Thyroid gland (tissue), 4 donors: ENCODE results near the gene OPALIN.

Experiments used
- POLR2A ChIP-seq, 2 donors: fragments of 450-650 bp; IDR thresholded peaks; one replicate each; pipeline ENCODE4 v1.6.1; 2017; ENCODE audit warnings: antibody characterized with exemption in 2 of 2, mild to moderate bottlenecking in 2 of 2, moderate library complexity in 1 of 2
- TF ChIP-seq, protein P1 (sequence below), 6 experiments: fragments of 200-600 bp in 3 of 6; fragments of 450-650 bp in 3 of 6; sonication (generic) in 3 of 6; IDR thresholded peaks; one replicate each; pipeline ENCODE4 v1.5.1; 2016 to 2019; ENCODE audit warnings: antibody characterized with exemption in 6 of 6, mild to moderate bottlenecking in 2 of 6, inconsistent platforms in 1 of 6, moderate library complexity in 1 of 6

DNA sequence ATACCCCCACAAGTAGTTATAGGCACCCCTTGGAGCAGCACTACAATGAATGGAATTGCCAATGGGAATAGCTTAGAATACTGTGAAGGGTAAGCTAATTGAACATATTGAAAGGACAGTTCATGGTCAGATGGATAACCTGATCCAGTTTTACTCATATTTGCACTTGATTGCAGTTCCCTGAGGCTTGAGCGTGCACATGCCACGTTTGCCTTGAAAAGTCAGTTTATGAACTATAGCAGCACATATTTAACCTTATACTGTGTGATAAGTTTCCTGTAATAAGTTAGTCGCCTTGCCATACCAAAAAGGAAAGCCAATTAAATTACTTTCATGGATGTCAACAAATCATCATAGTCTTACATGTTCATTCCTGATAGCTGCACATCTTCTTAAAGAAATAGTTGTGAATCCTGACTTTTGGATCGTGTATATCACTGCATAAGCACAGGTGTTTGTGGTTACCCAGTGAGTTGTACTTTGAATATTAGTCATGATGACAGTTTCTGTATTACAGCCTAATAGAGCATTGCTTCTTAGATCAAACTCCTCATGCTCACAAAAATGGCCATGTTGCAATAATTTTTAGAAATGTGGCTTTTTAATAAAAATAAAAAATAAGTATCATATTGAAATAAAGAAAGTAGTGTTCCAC lies 33.0 kb downstream of the OPALIN start:
- TF ChIP-seq POLR2A (IDR thresholded peaks at IDR 0.05), result no peak
- TF ChIP-seq, protein P1, sequence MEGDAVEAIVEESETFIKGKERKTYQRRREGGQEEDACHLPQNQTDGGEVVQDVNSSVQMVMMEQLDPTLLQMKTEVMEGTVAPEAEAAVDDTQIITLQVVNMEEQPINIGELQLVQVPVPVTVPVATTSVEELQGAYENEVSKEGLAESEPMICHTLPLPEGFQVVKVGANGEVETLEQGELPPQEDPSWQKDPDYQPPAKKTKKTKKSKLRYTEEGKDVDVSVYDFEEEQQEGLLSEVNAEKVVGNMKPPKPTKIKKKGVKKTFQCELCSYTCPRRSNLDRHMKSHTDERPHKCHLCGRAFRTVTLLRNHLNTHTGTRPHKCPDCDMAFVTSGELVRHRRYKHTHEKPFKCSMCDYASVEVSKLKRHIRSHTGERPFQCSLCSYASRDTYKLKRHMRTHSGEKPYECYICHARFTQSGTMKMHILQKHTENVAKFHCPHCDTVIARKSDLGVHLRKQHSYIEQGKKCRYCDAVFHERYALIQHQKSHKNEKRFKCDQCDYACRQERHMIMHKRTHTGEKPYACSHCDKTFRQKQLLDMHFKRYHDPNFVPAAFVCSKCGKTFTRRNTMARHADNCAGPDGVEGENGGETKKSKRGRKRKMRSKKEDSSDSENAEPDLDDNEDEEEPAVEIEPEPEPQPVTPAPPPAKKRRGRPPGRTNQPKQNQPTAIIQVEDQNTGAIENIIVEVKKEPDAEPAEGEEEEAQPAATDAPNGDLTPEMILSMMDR (IDR thresholded peaks at IDR 0.05), result no peak
